H54 (cell line): ENCODE data around the gene ZBTB7C.

ENCODE experiments used
- DNase-seq: peaks from one replicate; pipeline ENCODE4 v3.0.0; 2011; ENCODE audit warnings: low spot score, mixed read lengths; ENCODE audit not compliant: insufficient read length
- FAIRE-seq: peaks from 3 replicates; lab custom pipeline; 2011; peaks lifted over from hg19 to GRCh38; lab: Jason Lieb, UNC
- POLR2A ChIP-seq: IDR thresholded peaks from 2 replicates; pipeline ENCODE4 v1.6.1; 2011; ENCODE audit warnings: low read depth, mild to moderate bottlenecking, low read length

The ZBTB7C gene

DNA sequence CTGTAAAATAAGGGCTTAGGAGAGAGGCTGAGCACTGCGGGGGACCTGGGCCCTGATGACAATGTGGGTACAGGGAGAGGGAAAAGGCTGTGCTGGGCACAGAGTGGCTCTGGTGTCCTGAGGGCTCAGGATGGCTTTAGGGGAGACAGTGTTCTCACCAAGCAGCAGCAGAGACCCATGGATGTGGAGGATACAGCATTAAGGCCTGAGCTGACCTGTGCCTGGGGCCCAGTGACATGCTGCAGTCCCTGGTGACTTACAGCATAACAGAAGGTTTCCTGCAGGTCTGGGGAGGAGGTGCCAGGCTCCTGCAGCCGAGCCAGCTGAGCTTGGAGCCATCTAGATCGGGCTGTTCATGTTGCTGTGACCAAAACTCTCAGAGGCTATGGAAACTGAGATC, 287.4 kb downstream of the ZBTB7C start:
- no peak for TF ChIP-seq POLR2A

GRCh38 chr18:48119204-48119603, 290.0 kb downstream of the ZBTB7C start:
- no peak for TF ChIP-seq POLR2A
- DNase-seq: no peak
- no peak for FAIRE-seq

More for the DNA sequence above, 287.4 kb downstream of the ZBTB7C start:
- no peak for DNase-seq
- FAIRE-seq: no peak

DNA sequence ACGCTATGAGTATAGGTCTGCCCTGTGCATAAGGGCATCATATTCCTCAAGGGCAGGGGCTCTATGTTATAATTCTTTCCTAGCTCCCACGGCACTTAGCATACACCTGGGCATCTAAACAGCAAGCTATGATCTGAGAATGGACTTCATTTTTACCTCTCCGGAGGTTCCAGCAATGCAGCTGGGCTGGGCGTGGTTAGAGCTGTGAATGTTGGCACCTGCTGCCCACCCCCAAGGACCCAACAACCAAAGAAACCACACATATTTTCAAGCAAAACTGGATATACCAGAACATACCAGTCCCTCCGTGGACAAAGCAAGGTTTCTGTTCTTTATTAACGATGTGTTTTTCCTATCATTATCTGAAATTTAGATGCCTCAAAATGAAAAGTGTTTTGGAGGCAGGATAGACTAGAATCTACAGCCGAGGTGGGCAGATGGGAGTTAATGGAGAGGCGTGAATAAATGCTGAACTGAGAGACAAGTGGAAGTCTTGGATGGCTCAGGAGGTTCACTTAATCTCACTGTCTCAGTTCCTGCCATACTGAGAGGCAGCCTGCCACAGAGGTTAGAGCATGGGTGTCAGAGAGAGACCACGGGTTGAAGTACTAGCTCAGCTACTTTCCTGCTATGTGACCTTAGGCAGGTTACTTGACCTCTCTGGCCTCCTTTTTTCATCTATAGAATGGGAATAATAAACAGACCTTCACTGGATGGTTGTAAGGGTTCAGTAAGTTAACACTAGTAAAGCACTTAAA, 292.1 kb downstream of the ZBTB7C start:
- DNase-seq (no peak), FAIRE-seq (no peak)
- no peak for TF ChIP-seq POLR2A

GRCh38 chr18:48116017-48116416, 293.2 kb downstream of the ZBTB7C start:
- DNase-seq: no peak
- no peak for FAIRE-seq

DNA sequence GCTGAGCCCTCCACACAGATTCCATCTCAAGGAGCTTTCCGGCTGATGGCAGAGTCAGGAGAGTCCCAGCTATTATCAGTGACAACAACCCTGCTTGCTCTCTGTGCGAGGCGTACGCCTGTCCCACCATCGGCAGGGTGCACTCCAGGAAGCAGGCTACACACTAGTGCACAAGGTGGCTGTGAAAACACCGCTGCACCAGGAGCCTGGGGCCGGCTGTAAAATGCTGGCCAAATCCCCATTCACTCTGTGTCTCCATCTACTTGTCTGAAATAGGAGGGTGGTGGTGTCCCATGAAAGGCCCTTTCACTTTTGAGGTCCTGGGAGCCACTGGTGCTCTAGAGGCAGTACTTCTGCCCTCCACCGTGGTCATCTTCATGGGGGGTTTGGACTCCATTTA, 295.5 kb downstream of the ZBTB7C start:
- no peak for FAIRE-seq
- DNase-seq: no peak

More at GRCh38 chr18:48116017-48116416, 293.2 kb downstream of the ZBTB7C start:
- TF ChIP-seq POLR2A: no peak

GRCh38 chr18:48111587-48111986, 297.6 kb downstream of the ZBTB7C start:
- no peak for DNase-seq
- TF ChIP-seq POLR2A: no peak
- FAIRE-seq: no peak

More for the DNA sequence above, 295.5 kb downstream of the ZBTB7C start:
- no peak for TF ChIP-seq POLR2A

DNA sequence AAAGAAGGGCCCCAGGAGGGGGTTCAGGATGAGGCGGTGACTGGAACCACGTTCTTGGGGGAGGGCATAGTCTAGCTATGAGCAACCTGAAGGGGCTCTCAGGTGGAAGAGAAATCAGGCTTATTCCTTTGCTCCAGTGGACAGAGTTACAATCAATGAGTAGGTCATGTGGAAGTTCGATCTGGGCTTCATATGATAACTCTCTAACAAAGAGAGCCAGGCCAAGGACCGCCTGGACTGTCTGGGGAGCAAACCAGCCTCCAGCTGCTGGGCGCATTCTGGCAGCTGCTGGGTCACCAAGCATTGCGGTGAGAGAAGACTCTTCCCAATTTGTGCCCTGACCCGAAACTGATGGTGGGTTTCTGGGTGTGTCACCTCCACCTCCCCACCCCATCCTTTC, 298.4 kb downstream of the ZBTB7C start:
- TF ChIP-seq POLR2A: no peak
- no peak for FAIRE-seq
- DNase-seq: no peak

- FAIRE-seq (no peak), DNase-seq (no peak)
- TF ChIP-seq POLR2A: no peak
Measured at GRCh38 chr18:48109961-48110493, 299.2 kb downstream of the ZBTB7C start.

- no peak for DNase-seq
Measured at GRCh38 chr18:48108136-48108535, 301.0 kb downstream of the ZBTB7C start.

DNA sequence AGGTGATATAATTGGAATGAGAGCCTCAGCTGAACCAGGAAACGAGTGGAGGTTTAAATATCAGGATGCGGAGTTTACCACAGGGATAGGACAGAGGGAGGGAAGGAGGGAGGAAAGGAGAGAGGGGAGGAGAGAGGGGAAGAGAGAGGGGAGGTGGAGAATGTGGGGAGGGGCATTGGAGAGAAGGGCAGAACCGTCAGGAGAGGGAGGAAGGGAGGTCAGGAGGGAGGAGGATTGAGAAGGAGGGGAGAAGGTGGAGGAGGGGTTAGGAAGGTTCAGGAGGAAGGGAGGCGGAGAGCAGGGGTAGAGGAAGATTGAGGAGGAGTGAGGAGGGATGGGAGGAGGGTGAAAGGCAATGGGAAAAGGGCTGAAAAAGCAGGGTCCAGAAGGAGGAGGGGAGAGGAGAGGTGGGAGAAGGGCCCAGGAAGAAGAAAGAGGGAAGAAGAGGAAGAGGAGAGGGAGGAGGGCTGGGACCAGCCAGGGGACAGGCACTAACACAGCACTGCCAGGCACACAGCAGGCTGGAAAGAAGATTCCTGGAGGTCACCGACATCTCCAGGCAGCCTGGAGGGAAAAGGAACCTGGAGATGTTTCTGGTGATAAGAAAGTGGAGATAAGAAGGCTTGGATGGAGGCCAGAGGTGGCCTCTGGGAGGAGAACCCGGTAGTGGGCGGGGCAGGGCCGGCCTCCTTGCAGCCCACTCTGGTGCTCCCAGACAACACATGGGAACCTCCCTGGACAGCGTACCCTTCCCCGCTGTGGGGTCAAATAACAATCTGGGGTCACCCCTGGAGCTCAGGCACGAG, 302.0 kb downstream of the ZBTB7C start:
- FAIRE-seq: no peak
- no peak for TF ChIP-seq POLR2A
- DNase-seq: no peak

More at GRCh38 chr18:48108136-48108535, 301.0 kb downstream of the ZBTB7C start:
- TF ChIP-seq POLR2A: no peak
- no peak for FAIRE-seq

GRCh38 chr18:48106498-48106897, 302.7 kb downstream of the ZBTB7C start:
- FAIRE-seq (no peak), DNase-seq (no peak)
- TF ChIP-seq POLR2A: no peak

DNA sequence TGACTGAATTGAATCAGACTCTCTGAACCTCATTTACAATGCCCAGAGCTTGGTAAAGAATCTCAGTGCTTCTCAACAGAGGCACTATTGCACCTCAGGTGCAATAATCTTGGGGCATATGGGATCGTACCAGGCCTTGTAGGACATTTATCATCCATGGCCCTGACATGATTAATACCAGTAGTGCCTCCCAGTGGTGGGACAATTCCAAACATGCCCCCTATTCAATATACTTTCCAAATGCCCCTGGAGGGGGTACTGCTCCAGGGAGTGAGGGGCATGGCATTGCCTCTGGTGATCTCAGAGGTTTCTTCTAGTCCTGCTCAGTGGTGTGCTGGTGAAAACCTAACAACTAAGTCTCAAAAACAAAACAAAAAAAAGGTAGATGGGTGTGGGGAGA, 303.9 kb downstream of the ZBTB7C start:
- TF ChIP-seq POLR2A: no peak
- FAIRE-seq: no peak
- DNase-seq: no peak

DNA sequence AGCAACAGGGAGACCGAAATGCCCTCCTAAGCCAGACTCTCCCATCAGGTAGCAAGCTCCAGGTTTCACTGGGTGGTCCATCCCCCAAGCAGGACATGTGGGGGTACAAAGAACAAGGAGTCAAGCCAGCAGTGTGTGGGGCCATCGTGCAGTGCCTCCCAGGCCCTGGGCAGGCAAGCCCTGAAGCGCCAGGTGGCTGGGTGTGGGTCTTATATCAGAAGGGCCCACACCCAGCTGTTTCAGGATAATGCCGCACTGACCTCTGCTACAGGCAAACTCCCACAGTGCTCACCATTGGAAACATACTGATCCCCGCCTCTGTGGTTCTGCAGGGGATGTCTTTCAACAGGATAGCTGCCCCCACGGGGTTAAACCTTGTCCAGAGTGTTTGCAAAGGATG, 304.5 kb downstream of the ZBTB7C start:
- FAIRE-seq (no peak), DNase-seq (no peak)
- no peak for TF ChIP-seq POLR2A

- DNase-seq (no peak), FAIRE-seq (no peak)
- no peak for TF ChIP-seq POLR2A
Measured at GRCh38 chr18:48100651-48101165, 308.5 kb downstream of the ZBTB7C start.
